Osteoblast (primary cell): ENCODE measurements around the gene CIITA. TPM values are rescaled to one million over a fixed set of nuclear protein-coding genes. Genes with fewer than 3 reads are reported as not detected.

Experiments
- DNase-seq: peaks from one replicate; pipeline ENCODE4 v3.0.0; 2011; ENCODE audit warnings: low spot score, mixed read lengths; ENCODE audit not compliant: insufficient read length; ENCODE audit errors: missing footprints
- H2AFZ ChIP-seq: 2 replicates; pipeline ENCODE4 v1.6.0; 2011; ENCODE audit warnings: mild to moderate bottlenecking, low read length
- H3K27ac ChIP-seq: 2 replicates; pipeline ENCODE4 v1.5.1; 2011; ENCODE audit warnings: mild to moderate bottlenecking, low read depth, low read length, moderate library complexity
- H3K27me3 ChIP-seq: 2 replicates; pipeline ENCODE4 v1.6.0; 2012; ENCODE audit warnings: mild to moderate bottlenecking, control low read depth, inconsistent platforms, low read length, moderate library complexity; ENCODE audit not compliant: insufficient read depth
- H3K36me3 ChIP-seq: 2 replicates; pipeline ENCODE4 v1.5.1; 2011; ENCODE audit warnings: mild to moderate bottlenecking, low read length, control low read depth, moderate library complexity; ENCODE audit not compliant: insufficient read depth
- H3K4me1 ChIP-seq: 2 replicates; pipeline ENCODE4 v1.5.1; 2011; ENCODE audit warnings: mild to moderate bottlenecking, low read length, control low read depth, moderate library complexity; ENCODE audit not compliant: insufficient read depth
- H3K4me2 ChIP-seq: 2 replicates; pipeline ENCODE4 v1.6.0; 2011; ENCODE audit warnings: mild to moderate bottlenecking, low read length; ENCODE audit not compliant: insufficient read depth
- H3K4me3 ChIP-seq: fragments of 200-600 bp; sonication (generic); 3 replicates; pipeline ENCODE4 v1.5.1; 2012; ENCODE audit warnings: mild to moderate bottlenecking, low read length, inconsistent platforms; ENCODE audit not compliant: insufficient read depth
- H3K79me2 ChIP-seq: 2 replicates; pipeline ENCODE4 v1.6.0; 2012; ENCODE audit warnings: mild to moderate bottlenecking, low read length, control low read depth, inconsistent platforms; ENCODE audit not compliant: insufficient read depth
- H3K9me3 ChIP-seq: 2 replicates; pipeline ENCODE4 v1.5.1; 2011; ENCODE audit warnings: low read depth, low read length, control low read depth
- H4K20me1 ChIP-seq: 2 replicates; pipeline ENCODE4 v1.6.0; 2012; ENCODE audit warnings: mild to moderate bottlenecking, low read length, control low read depth; ENCODE audit not compliant: insufficient read depth
- total RNA-seq: library from RNA; depleted of rRNA; stranded (reverse); fragments of >200 nt; gene quantifications from 2 replicates; pipeline ENCODE4 v1.2.3, GENCODE V29; 2012
- TF ChIP-seq, protein P1 (sequence below): IDR thresholded peaks from 2 replicates; pipeline ENCODE4 v1.5.1; 2011; ENCODE audit warnings: mild to moderate bottlenecking, low read depth, low read length, moderate library complexity; ENCODE audit errors: extremely low read depth

CIITA gene
- total RNA-seq, 1 donor: 2.5 TPM

DNA sequence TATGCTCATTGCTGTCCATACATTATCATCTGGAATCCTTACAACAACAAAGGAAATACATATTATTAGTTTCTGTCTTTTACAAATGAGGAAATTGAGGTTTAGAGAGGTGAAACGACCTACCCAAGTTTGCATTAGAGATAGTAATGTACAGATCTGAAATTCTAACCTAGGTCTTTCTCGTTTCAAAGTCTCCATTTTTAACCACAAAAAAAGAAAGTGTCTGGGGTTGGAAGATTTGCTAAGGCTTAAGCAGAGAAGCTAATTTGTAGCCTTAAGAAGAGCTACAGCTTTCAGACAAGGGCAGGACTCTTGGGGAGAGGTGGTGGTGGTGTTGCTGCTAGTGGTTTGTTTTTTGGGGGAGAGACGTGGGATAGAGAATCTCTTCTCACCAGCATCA is 19.2 kb downstream of the CIITA start:
- no peaks in the 10 kb centered on the region for H3K4me1 ChIP-seq
- no peaks in the 10 kb centered on the region for H3K27me3 ChIP-seq
- no peaks in the 10 kb centered on the region for H3K79me2 ChIP-seq
- H2AFZ ChIP-seq: no peak overlapping the region
- H3K9me3 ChIP-seq: no peaks in the 10 kb centered on the region
- no peak for DNase-seq
- H3K4me3 ChIP-seq: no peak overlapping the region
- H3K36me3 ChIP-seq: no peaks in the 10 kb centered on the region
- H3K4me2 ChIP-seq: no peak overlapping the region
- TF ChIP-seq, protein P1, sequence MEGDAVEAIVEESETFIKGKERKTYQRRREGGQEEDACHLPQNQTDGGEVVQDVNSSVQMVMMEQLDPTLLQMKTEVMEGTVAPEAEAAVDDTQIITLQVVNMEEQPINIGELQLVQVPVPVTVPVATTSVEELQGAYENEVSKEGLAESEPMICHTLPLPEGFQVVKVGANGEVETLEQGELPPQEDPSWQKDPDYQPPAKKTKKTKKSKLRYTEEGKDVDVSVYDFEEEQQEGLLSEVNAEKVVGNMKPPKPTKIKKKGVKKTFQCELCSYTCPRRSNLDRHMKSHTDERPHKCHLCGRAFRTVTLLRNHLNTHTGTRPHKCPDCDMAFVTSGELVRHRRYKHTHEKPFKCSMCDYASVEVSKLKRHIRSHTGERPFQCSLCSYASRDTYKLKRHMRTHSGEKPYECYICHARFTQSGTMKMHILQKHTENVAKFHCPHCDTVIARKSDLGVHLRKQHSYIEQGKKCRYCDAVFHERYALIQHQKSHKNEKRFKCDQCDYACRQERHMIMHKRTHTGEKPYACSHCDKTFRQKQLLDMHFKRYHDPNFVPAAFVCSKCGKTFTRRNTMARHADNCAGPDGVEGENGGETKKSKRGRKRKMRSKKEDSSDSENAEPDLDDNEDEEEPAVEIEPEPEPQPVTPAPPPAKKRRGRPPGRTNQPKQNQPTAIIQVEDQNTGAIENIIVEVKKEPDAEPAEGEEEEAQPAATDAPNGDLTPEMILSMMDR: no peak
- H4K20me1 ChIP-seq: no peaks in the 10 kb centered on the region
- H3K27ac ChIP-seq: no peak overlapping the region

DNA sequence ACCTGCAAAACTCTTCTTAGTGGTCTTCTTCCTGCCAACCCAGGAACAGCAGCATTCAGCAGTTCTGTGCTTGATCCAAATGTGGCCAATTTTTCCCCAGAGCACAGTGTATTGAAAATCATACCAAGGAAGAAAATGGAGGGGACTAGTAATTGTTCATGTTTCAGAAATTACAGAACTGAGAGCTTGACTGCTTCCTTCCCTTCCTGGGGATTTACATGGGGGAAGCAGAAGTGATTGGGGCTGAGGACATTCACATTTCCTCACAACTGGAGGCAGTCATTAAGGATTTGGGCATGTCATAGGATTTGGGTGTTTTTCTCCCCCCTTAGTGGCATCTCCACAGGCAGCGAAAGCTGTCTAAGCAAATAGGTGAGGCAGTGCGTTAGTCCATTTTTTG is 19.7 kb downstream of the CIITA start:
- H3K27me3 ChIP-seq: no peaks in the 10 kb centered on the region
- no peaks in the 10 kb centered on the region for H3K79me2 ChIP-seq
- H3K36me3 ChIP-seq: no peaks in the 10 kb centered on the region
- no peak overlapping the region for H3K4me2 ChIP-seq
- TF ChIP-seq, protein P1: no peak
- no peak for DNase-seq
- no peak overlapping the region for H3K27ac ChIP-seq
- H3K4me3 ChIP-seq: no peak overlapping the region
- no peak overlapping the region for H2AFZ ChIP-seq
- H3K4me1 ChIP-seq: no peaks in the 10 kb centered on the region
- H3K9me3 ChIP-seq: no peaks in the 10 kb centered on the region
- no peaks in the 10 kb centered on the region for H4K20me1 ChIP-seq

DNA sequence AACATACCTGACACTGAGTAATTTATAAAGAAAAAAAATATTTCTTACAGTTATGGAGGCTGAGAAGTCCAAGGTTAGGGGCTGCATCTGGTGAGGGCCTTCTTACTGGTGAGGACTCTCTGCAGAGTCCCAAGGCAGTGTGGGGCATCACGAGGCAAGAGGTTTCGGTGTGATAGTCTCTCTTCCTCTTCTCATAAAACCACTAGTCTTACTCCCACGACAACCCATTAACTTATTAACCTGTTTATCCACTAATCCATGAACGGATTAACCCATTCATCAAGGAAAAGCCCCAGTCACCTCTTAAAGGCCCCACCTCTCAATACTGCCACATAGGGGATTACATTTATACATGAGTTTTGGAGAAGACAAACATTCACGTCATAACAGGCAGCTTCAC is 20.1 kb downstream of the CIITA start:
- H4K20me1 ChIP-seq: no peaks in the 10 kb centered on the region
- DNase-seq: no peak
- H3K27ac ChIP-seq: no peak overlapping the region
- no peaks in the 10 kb centered on the region for H3K79me2 ChIP-seq
- no peak overlapping the region for H2AFZ ChIP-seq
- H3K4me3 ChIP-seq: no peak overlapping the region
- H3K4me1 ChIP-seq: no peaks in the 10 kb centered on the region
- H3K4me2 ChIP-seq: no peak overlapping the region
- H3K36me3 ChIP-seq: no peaks in the 10 kb centered on the region
- H3K9me3 ChIP-seq: no peaks in the 10 kb centered on the region
- TF ChIP-seq, protein P1: no peak
- no peaks in the 10 kb centered on the region for H3K27me3 ChIP-seq

DNA sequence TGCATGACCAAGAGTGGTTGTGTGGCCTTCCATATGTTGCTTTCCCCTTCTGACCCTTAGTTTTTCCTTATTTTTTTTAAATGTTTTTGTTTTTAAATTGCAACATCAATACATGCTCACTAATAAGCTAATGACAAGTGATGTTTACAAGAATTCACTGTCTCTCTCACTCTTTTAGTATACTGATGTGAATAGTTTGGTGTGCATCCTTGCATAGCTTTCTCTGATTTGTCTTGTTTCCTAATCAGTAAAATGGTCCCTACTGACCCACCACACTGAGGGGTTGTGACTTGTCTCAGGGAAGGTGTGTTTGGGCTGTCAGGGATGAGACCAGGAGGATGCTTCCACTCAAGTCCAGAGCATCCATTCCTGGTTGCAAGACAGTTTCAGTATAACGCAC is 26.0 kb downstream of the CIITA start:
- H3K27ac ChIP-seq: no peak overlapping the region
- H3K79me2 ChIP-seq: no peaks in the 10 kb centered on the region
- no peak overlapping the region for H3K4me2 ChIP-seq
- no peaks in the 10 kb centered on the region for H3K27me3 ChIP-seq
- H3K4me1 ChIP-seq: no peaks in the 10 kb centered on the region
- peaks cover 4% of the 10 kb centered on the region for H3K9me3 ChIP-seq
- no peak overlapping the region for H2AFZ ChIP-seq
- no peak for DNase-seq
- no peaks in the 10 kb centered on the region for H4K20me1 ChIP-seq
- no peak overlapping the region for H3K4me3 ChIP-seq
- H3K36me3 ChIP-seq: no peaks in the 10 kb centered on the region
- TF ChIP-seq, protein P1: no peak
